Erythroblast (primary cell): ENCODE data around the gene KANSL2.
"Not testable (repeated sequence)": the region's sequence is repeated elsewhere in the genome, so short reads cannot be mapped to it uniquely, and the experiment has no call there.

Experiments used
- GATA1 ChIP-seq: IDR thresholded peaks from 2 replicates; pipeline ENCODE4 v1.6.1; 2011; ENCODE audit warnings: low read depth, mild to moderate bottlenecking, control low read depth, low read length, moderate library complexity
- POLR2A ChIP-seq: IDR thresholded peaks from 2 replicates; pipeline ENCODE4 v1.6.1; 2011; ENCODE audit warnings: mild to moderate bottlenecking, low read length

DNA sequence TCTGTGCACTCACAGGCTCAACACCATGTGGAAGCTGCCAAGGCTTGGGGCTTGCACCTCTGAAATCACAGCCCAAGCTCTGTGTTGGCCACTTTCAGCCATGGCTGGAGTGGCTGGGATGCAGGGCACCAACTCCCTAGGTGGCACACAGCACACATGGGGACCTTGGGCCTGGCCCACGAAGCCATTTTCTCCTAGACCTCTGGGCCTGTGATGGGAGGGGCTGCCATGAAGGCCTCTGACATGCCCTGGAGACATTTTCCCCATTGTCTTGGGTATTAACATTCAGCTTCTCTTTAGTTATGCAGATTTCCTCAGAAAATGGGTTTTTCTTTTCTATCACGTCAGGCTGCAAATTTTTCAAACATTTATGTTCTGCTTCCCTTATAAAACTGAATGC is 38.1 kb upstream of the KANSL2 start:
- TF ChIP-seq POLR2A, GATA1: not testable (repeated sequence)
